Fibroblast of lung (primary cell): ENCODE results near the gene ARHGAP6.

ENCODE experiments used
- EZH2 ChIP-seq: IDR thresholded peaks from 2 replicates; pipeline ENCODE4 v1.5.1; 2012; ENCODE audit warnings: low read length, control low read depth, mild to moderate bottlenecking; ENCODE audit errors: missing control alignments
- TF ChIP-seq, protein P1 (sequence below), 2 donors: IDR thresholded peaks in 1 of 2; conservative IDR thresholded peaks in 1 of 2; 1 replicate in 1 of 2; 2 replicates in 1 of 2; pipeline ENCODE4 v1.5.1; 2011 to 2012; ENCODE audit warnings: low read length in 2 of 2, control low read depth in 1 of 2, inconsistent platforms in 1 of 2, low read depth in 1 of 2, mild to moderate bottlenecking in 1 of 2

DNA sequence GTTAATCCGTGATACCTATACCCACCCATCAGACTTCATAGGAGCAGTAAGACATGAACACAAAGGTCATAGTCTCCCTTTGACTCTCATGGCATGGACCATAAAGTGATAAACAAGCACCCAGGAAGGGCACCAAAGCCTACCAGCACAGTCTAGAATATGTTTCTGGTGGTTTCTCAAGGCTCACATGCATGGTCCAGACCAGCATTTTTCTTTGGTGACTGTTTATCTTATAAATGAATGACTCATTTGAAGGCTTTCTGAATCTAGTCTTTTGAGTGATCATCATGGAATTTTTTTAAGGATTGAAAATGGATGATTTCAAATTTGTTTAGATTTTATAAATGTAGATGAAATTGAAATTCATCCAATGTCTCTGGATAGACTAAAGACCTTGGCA, 404.5 kb downstream of the ARHGAP6 start:
- TF ChIP-seq, protein P1, sequence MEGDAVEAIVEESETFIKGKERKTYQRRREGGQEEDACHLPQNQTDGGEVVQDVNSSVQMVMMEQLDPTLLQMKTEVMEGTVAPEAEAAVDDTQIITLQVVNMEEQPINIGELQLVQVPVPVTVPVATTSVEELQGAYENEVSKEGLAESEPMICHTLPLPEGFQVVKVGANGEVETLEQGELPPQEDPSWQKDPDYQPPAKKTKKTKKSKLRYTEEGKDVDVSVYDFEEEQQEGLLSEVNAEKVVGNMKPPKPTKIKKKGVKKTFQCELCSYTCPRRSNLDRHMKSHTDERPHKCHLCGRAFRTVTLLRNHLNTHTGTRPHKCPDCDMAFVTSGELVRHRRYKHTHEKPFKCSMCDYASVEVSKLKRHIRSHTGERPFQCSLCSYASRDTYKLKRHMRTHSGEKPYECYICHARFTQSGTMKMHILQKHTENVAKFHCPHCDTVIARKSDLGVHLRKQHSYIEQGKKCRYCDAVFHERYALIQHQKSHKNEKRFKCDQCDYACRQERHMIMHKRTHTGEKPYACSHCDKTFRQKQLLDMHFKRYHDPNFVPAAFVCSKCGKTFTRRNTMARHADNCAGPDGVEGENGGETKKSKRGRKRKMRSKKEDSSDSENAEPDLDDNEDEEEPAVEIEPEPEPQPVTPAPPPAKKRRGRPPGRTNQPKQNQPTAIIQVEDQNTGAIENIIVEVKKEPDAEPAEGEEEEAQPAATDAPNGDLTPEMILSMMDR (conservative IDR thresholded peaks at IDR 0.05 in 1 of 2, IDR thresholded peaks at IDR 0.05 in 1 of 2; ENCODE audit: low read depth in 1 of 2, low read length in 2 of 2), result no peak
- TF ChIP-seq EZH2, result no peak
